Measurements from ENCODE around the gene MGMT.

The MGMT gene

DNA sequence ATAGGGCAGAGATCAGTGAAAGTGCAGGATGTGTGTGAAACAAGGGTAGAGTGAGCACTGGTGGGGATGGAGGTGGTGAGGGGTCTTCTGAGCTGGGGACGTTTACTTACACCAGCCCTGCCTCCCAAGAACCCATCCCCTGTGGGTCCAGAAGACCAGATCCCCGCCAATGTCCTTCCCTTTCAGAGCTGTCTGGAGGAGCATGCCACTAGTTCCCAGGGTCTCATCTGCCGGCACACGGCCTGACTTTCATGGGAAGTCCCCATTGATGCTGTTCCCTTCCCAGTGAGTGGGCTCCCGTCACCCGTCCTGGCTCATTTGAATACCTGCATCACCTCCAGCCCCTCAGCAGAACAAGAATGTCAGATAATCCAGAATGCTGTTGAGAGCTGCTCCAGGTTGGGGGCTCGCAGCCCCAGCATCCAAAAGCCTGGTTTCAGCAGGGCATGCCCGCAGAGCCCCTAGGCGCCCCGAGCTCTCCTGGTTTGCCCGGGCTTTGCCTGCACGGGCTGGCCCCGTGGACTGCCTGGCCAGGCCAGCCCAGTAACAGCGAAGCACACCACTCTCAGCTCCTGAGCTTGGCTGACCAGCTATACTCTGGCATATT, 246.7 kb downstream of the MGMT start:
- no peak for DNase-seq

DNA sequence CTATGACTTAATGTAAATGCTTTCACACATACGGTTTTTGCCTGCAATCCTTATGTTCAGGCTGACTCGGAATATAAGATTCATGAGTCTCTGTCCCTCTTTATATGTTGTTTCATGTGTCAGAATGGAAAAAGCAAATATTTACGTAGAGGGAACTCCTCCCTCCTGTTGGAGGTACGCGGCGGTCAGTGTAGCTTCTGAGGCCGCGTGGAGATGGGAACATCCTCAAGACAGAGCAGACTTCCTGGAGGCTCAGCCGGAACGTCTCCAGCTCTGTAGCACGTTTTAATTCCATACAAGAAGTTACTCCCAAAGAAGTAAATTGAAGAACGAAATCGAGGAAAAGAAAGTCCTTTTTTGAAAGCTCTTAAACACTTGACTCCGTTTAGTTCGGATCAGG, 248.8 kb downstream of the MGMT start:
- DNase-seq: no peak

DNA sequence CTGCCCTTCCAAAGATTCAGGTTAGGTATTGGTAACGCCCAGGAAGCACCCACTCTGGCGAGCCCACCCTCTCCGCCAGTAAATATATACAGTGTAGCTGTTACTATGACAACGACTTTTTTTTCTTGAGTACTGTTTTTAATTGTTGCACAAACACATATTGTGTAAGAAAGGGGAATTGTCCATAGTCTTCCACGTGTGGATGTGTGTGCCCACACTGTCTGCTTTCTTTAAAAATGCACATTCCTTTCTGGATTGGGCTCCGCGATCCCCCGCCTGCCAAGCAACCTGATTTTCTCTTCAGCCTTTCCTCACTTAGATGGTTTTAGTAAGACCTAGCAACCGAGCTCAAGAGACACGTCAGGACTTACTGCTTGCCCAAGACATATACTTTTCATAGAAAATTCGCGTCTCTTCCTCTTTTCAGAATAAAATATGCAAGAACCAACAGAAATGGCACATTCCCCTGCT, 249.2 kb downstream of the MGMT start:
- DNase-seq: peak; percentile 36 to 61

DNA sequence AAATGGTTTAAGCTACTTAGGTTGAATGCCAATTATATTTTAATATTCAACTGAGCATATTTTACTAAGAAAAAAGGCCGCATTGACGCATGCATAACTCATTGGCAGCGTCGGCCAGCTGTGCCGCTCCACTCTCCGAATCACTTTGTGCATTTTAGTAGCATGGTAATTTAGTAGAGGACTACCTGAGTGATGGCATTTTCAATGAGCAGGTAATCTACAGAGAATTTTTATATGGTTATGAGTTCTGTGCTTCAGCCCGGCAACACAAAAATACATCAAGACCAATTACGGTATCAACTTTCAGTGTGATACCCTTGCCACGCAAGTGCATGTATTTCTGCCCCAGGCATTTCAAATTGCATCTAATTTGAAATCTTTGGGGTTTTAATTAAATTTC, 249.8 kb downstream of the MGMT start:
- no peak for DNase-seq

DNA sequence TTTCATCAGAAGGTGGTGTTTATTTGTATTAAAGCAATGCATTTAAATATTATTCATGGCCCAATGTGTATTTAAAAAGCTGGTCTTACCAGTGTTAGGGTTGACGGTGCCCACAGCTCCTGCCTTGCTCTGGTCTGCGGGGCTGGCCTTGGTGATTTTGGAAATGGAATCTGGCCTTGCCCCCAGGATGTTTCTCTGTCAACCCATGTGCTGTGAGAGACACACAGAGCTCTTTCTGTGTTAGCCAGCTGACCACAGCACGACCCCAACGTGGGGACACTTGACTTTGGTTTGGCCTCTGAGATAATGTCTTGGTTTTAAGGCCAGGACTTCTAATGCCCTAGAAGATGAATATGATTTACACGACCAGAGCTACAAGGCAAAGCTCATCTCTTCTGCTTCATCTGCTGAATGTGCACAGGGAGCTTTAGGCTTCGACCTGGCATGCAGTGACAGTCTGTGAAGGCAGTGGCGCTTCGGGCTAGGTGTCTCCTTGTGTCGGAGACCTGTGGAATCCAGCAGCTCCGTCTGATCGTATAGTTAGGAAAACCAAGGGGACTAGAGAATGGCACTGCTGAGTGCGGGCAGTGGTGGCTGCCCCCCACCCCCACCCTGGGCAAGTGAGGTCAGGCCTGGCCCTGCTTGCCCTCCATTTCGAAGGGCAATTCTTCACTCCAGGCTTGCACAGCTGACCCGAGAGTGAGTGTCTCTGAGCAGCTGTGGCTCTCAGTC, 250.9 kb downstream of the MGMT start:
- DNase-seq: no peak

DNA sequence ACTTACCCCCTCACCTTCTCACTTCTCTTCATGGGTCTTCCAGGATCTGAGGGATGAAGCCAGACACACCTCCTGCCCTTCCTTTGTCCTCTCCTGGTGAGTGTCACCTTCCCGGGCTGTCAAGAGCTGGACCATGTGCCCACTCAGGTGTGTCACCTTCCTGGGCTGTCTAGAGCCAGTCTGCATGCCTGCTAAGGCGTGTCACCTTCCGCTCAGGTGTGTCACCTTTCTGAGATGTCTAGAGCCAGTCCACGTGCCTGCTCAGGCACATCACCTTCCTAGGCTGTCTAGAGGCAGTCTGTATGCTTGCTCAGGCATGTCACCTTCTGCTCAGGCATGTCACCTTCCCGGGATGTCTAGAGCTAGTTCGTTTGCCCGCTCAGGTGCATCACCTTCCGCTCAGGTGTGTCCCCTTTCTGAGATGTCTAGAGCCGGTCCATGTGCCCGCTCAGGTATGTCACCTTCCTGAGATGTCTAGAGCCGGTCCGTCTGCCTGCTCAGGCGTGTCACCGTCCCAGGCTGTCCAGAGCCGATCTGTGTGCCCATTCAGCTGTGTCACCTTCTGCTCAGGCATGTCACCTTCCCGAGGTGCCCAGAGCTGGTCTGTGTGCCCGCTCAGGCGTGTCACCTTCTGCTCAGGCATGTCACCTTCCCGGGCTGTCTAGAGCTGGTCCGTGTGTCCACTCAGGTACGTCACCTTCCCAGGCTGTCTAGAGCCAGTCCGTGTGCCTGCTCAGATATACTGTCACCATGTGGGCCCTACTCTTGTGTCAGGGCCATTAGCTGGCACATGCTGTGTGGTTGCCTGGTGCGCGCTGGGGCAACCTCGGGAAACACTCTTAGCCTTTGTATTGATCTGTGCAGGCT, 251.7 kb downstream of the MGMT start:
- DNase-seq: no peak

DNA sequence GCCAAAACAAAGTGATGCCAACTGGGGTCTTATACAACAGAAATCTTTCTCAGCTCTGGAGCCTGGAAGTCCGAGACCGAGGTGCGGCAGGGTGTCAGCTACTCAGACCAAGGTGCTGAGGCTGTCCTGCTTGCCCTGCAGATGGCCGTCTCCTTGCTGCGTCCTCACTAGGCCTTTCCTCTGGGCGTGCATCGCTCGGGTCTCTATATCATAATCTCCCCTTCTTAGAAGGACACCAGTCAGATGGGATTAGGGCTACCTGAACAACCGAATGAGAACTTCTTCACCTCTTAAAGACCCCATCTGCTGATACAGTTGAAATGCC, 252.3 kb downstream of the MGMT start:
- no peak for DNase-seq

DNA sequence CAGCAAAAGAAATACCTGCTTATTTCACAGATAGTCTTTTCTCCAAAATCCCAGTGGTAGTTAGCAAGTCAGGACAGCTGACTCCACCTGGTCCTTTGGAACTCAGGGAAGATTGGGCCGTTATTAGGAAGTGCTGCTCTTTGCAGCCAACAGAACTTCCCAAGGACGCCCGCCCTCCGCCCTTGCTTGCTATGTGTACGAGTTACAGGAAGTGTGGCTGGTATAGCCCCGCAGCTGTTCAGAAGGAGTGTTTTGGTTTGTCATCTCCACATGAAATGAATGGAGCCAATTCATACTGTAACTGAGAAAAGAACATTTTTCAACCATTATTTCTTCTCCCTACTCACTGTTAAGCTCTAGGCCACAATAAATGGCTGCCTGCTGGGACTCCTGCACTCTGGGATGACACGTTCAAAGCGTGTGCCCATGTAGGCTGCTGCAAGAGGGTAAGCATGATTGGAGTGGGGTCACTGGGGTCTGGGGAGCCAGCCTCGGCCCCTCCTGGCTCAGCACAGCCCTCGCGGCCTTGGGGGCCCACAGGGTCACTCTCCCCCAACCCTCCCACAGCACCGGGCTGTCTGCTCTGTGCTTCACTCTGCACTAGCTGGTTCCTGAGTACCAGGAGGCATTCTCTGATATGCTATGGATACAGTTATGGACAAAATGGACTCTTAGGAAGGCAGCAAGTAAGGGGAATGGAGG, 253.0 kb downstream of the MGMT start:
- DNase-seq: no peak

DNA sequence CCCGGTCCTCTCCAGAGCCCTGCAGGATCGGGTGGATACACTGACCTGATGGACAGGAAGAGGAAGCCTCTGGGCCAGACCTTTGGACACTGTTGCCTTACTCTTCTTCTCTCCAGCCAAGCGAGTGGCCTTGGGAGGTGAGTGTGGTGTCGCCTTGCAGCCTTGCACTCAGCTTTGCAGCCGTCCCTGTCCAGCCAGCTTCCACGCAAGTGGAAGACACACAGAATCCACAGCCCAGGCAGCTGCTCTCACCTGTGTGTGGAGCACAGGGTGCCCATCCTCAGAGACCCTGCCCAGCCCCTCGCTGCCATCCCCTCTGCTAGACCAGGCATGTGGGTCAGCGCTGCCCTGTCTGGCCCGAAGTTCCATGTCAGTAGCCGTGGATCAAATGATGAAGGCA, 258.0 kb downstream of the MGMT start:
- no peak for DNase-seq

DNA sequence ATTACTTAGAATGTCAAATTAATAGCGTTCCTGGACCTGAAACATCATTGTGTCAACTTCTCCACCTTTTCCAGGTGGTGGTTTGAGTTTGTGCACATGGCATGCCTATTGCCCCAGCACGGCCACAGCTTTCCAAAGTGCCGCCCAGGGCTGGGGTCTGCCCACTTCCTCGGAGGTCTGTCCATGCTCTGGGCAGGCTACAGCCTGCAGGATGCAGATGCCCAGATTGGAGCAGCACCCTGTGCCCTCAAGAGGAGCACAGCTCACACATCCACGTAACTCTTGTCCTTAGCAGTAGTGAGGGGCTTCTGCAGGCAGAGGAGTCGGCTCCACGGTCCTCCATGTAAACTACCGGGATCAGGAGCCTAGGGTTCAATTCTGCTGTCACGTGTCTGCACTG, 258.4 kb downstream of the MGMT start:
- DNase-seq: no peak

DNA sequence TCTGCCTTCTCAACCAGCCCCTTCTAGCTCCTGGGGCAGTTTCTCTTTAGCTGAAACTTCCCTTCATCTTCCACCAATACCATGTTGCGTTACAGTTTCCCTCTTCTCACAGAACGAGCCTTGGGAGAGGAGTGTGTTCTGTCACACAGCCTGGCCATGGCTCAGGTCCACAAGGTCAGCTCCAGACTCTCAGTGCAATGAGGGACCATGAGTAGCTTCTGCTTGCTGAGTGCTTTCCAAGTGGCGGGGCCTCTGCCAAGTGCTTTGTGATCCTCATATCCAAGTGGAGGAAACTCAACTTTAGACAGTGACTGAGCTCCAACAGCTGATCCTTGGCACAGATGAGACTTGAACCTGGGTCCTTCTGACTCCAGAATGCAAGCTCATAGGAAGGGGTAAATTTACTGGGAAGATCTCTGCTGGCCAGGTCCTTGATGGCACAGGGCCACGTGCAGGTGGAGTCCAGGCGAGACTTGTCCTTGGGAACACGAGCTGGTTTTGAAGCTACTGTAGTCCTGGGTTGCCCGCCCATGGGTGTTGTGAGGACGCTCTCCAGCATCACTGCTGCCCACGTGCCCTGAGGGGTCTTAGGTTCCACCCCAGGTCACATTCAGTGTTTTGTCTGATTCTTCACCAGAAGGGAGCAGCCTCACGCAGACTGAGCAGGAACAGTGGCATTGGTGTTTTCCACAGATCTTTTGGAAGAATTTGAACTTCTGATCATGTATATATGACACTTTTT, 259.0 kb downstream of the MGMT start:
- DNase-seq: no peak

DNA sequence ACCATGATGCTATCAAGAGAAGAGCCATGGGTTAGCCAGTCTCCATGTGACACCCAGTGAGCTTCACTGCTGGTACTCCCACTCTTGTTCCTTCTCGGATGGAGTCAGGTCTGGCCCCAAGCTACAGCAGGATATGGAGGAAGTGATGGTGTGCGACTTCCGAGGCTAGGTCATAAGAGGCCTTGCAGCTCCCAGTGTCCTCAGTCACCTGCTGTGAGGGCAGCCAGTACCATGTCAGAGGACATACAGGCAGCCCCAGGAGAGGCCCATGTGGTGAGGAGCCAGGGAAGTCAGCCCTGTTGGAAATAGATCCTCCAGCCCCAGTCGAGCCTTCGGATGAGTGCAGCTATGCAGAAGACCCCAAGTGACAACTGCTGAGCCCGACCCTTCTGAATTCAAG, 260.0 kb downstream of the MGMT start:
- DNase-seq: no peak

DNA sequence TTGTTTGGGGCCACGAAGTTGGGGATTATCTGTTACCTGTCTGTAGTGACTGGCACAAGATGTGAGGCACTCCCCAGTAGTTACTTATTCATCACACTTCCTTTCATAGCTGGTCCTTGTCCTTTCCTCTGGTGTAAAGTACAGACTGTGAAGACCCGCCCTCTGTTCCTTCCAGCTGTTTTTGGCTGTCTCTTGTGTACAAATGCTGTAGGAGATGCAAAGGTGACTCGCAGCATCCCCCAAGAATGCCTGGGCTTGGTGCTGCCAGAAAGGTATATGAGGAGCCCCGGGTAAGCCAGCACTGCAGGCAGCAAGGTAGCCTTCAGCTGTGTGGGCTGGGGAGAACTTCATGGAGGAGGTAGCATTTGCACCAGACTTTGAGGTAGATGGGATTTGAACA, 260.5 kb downstream of the MGMT start:
- DNase-seq: no peak

DNA sequence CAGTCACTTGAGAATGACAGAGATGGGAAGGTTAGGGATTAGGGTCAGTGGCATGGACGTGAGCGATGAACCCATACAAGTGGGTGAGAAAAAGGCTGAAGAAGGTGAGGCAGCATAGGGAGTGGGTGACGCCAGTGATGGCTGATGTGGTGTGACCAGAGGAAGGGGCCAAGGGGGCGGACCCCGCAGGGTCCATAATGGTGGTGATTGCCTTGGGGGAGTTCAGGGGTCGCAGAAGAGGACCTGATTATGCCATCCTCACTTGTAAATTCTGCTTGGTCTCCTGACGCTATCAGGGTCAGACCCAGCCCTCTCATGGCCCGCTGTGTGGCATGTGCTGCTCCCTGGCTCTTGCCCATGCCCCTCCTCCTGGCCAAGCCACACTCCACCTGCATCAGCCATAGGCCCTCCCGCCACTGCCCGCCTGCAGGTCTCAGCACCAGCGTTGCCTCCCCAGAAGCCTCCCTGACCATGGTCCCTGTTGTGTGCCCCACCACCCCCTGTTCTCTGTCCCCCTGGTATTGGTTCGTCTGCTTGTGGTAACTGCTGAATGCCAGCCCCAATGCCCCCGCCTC, 261.3 kb downstream of the MGMT start:
- DNase-seq: no peak

DNA sequence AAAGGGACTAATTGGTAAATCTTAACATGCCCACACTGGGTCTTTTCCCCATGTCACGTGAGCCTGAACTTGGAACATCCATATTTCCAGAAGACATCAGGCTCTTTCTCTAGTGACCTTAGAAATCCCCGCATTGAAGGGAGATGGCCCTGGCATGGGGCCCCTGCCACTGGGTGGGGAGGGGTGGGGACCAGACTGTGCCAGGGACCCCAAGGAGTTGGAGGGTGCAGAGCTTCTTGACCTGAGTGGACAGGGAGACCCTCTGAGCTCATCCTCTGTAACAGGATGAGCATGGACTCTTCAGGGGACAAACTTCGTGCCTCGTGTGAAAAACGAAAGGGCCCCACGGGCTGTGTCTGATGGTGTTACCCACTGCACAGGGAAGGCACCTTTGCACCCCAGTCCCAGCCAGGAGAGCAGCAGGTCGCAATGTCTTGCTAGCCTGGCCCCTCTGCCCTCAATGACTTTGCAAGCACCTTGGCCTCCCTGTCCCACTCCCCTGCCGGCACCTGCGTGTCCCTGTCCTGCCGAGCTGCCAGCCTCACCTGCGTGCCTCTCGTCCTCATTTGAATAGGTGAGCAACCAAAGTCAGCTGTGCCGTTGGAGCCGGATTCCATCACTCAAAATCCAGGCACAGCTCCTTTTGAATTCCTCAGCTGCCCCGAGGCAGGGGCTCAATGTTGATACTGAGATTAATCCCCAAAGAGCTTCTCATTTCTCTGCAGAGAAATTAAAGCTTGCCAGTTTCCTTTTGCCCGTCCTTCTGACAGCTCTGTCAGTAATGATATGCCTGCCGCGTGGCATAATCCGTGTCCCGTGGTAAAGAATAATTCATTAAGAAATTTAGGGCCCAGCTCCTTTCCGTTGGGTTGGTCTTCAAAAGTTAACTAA, 262.1 kb downstream of the MGMT start:
- no peak for DNase-seq

DNA sequence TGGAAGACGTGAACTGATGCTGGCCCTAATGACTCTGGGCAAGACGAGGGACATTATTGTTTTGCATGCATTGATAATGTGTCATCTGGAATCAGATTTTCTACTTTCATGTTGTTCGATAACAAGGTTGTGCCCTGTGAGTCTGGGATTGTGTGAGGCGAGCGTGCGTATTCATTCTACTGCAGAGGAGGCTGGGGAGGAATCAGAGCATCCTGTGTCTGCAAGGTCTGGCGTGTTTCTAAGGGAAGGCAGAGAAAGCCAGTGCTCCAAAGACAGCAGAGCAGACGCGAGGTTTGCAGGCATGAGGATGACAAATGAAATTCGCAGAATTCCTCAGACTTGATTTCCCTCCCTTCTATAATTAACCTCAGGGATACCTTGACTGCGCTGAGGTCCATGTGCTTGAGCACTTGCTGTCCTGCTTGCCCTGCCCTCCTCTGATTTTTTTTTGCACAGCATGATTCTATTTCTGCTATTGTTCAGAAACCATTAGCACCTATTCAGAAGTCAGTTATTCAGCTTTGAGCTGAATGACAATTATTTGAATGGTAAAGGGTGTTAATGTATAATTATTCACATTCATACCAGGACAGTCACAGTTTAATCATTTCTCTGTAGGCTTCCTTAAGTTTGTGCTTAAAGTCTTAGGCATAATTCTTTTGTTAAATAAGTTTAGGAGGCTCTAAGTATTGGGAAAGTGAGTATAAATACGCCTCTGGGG, 263.4 kb downstream of the MGMT start:
- DNase-seq: no peak

DNA sequence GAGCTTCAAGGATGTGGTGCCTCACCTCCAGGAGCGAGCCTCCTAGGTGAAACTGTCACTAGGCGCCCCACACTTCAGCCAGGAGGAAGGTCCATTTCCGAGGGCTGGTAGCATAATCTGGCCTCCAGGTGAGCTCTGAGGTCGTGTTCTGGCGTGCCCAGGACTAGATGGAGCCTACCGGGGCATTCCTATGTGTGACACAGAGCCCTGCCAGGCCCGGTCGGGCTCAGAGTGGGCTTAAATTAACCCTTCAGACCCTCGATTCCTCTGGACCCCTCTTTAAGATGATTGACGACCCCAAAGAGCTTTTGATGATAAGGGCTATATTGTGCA, 263.9 kb downstream of the MGMT start:
- DNase-seq: no peak

DNA sequence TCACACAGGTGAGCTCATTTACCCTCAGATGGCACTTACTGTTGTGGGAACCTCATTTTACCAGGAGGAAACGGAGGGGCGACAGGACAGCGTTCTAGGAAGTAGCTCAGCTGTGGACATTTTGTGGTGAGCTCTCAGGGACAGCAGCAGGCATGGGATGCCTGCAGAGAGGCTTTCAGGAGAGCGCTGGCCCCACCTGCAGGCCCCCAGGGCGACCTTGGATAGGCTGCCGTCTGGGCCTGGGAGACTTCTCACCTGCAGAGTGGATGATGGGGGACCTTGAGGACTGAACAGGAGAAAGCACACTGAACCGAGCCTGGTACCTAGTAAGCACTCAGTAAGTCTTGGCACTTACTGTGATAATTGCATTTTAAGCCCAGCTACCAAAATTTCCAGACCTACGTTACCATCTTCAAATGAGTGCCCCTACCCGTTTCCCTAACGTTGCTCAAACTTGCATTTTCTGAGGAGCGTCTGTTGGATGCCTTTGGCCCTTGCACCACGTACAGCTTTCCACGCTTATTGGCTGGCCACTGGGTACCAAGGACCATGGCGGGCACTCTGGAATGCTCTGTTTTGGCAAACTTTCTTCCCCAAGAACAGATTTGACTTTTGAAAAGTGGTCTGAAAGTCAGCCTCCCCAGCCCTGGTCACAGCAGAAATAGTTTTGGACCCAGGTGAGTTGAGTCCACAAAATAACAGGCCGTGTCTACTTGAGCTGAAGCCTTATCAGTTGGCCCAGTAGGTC, 273.7 kb downstream of the MGMT start:
- DNase-seq: no peak

DNA sequence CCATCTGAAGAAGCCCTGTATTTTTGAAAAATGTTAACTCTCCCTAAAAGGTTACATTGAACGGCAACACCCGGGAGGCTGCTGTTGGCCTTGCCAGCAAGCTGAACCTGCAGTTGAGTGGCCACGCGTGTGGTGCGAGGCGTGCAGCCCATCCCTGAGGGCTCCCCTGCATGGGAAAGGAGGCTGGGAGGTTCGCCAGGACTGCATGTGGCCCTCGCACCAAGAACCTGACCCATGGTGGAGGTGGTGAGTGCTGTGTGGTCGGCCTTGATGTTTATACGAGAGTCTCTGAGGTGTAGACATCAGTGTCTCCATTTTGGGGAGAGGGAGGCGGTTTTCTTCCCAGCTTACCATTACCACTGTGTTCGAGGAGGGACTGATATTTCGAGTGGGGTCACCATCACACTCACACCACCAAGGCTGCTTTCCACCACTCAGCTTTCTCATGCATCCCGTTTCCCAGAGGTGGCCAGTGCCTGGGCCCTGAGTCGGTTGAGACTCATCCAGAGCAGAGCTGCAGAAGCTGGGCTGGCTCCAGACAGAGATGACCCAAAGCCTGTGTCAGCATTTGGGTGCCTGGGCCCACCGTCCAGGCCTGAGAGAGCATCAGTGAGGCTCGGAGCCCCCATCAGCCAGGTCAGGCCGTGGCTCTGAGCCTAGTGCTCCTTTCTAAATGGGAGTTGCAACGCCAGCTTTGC, 274.4 kb downstream of the MGMT start:
- DNase-seq: no peak

Data from inflammatory macrophage (primary cell).